Keratinocyte (primary cell): Measurements from ENCODE around the gene ATF6.

Experiments used
- CTCF ChIP-seq, 3 experiments: IDR thresholded peaks in 1 of 3; conservative IDR thresholded peaks in 1 of 3; optimal IDR thresholded peaks in 1 of 3; 2 replicates in 2 of 3; 3 replicates in 1 of 3; pipeline versions ENCODE3 to v1.5.1; 2011; ENCODE audit warnings: low read length in 3 of 3, mild to moderate bottlenecking in 3 of 3, moderate library complexity in 2 of 3, control low read depth in 1 of 3, inconsistent platforms in 1 of 3; ENCODE audit not compliant: insufficient read depth in 2 of 3; ENCODE audit errors: extremely low read depth in 1 of 3
- EZH2 ChIP-seq: IDR thresholded peaks from one replicate; pipeline ENCODE4 v1.6.1; 2012; ENCODE audit warnings: inconsistent platforms, mild to moderate bottlenecking, low read length, moderate library complexity

- TF ChIP-seq CTCF (optimal IDR thresholded peaks at IDR 0.05 in 1 of 3, IDR thresholded peaks at IDR 0.05 in 1 of 3, conservative IDR thresholded peaks at IDR 0.05 in 1 of 3; ENCODE audit: extremely low read depth in 1 of 3, insufficient read depth in 2 of 3, low read length in 3 of 3) (no peak), EZH2 (no peak)
Observed at GRCh38 chr1:161900160-161900559, 134.0 kb downstream of the ATF6 start.
